ENCODE data around the gene L1TD1. TPM values are rescaled to one million over a fixed set of nuclear protein-coding genes. Genes with fewer than 3 reads are reported as not detected.

Gene L1TD1
- total and polyA plus RNA-seq, 3 donors from 2014 or later = 1.5 to 9.1 (median 8.4) TPM

- H3K36me3 ChIP-seq (ENCODE audit: low read depth, missing control alignments) = no peaks in the 10 kb centered on the region
- WGBS, 2 donors = 78 to 88% methylated on average over 9 to 10 of the region's 10 CpGs
Observed at GRCh38 chr1:62250126-62250726, 55.6 kb downstream of the L1TD1 start.

GRCh38 chr1:62259551-62259950, 64.9 kb downstream of the L1TD1 start:
- no peaks in the 10 kb centered on the region for H3K36me3 ChIP-seq (ENCODE audit: low read depth, missing control alignments)
- intact Hi-C loops (cut with DNase I; ENCODE audit: low total_unique reads) = no loop called here
- H3K4me3 ChIP-seq = no peak overlapping the region
- no peaks in the 10 kb centered on the region for H3K27me3 ChIP-seq
- 93 to 97% methylated on average over 4 of the region's 4 CpGs for WGBS, 2 donors
- H3K9me3 ChIP-seq = no peaks in the 10 kb centered on the region
- TF ChIP-seq CTCF (IDR thresholded peaks at IDR 0.05) (no peak), POLR2A (IDR thresholded peaks at IDR 0.05) (no peak)
- H3K4me1 ChIP-seq = no peaks in the 10 kb centered on the region
- no peak for DNase-seq
- no peak overlapping the region for H3K27ac ChIP-seq

More at GRCh38 chr1:62250126-62250726, 55.6 kb downstream of the L1TD1 start:
- Histone ChIP-seq H3K4me1 (no peaks in the 10 kb centered on the region), H3K9me3 (no peaks in the 10 kb centered on the region), H3K27me3 (no peaks in the 10 kb centered on the region), H3K27ac (no peak overlapping the region), H3K4me3 (no peak overlapping the region)
- no peak for DNase-seq
- TF ChIP-seq POLR2A (IDR thresholded peaks at IDR 0.05) = no peak
- intact Hi-C loops (cut with DNase I; ENCODE audit: low total_unique reads) = no loop called here

- H3K36me3 ChIP-seq (ENCODE audit: low read depth, missing control alignments) = no peaks in the 10 kb centered on the region
- intact Hi-C loops (cut with DNase I; ENCODE audit: low total_unique reads) = no loop called here
- no peak overlapping the region for H3K27ac ChIP-seq
- H3K27me3 ChIP-seq = no peaks in the 10 kb centered on the region
- no peak for DNase-seq
- no peak overlapping the region for H3K4me3 ChIP-seq
- 76 to 86% methylated on average over 3 of the region's 3 CpGs for WGBS, 2 donors
- TF ChIP-seq POLR2A (IDR thresholded peaks at IDR 0.05) (no peak), CTCF (IDR thresholded peaks at IDR 0.05) (no peak)
- no peaks in the 10 kb centered on the region for H3K4me1 ChIP-seq
- no peaks in the 10 kb centered on the region for H3K9me3 ChIP-seq
Observed at GRCh38 chr1:62260688-62261087, 66.0 kb downstream of the L1TD1 start.

Other genes with a start within 250 kb of the L1TD1 start
- 1 to 10 TPM; 2.9 to 5.2 TPM for gene KANK4, start 124.6 kb downstream of the L1TD1 start, total RNA-seq
- gene KANK4, start 124.6 kb downstream of the L1TD1 start, polyA plus RNA-seq (ENCODE audit: insufficient read depth, low read depth, low replicate concordance) = 2.4 TPM
- gene USP1, start 242.2 kb downstream of the L1TD1 start, total RNA-seq = 10 to 100 TPM; 49.1 to 58.1 TPM
- 43.5 TPM for gene USP1, start 242.2 kb downstream of the L1TD1 start, polyA plus RNA-seq (ENCODE audit: insufficient read depth, low read depth, low replicate concordance)

All from testis (tissue), 3 donors.